H1 (cell line): ENCODE measurements around the gene HSD11B1. TPM values are rescaled to one million over a fixed set of nuclear protein-coding genes. Genes with fewer than 3 reads are reported as not detected.

Source experiments
- CTCF ChIA-PET: fragments of 300-600 bp; sonication (Branson Sonifier 250); formaldehyde crosslinking; loops from one replicate; lab custom pipeline; 2021; ENCODE audit not compliant: partially characterized antibody; lab: Charles Lee
- POLR2A ChIA-PET: fragments of 300-600 bp; sonication (Branson Sonifier 250); formaldehyde crosslinking; loops from one replicate; lab custom pipeline; 2021; ENCODE audit warnings: inconsistent platforms; ENCODE audit not compliant: partially characterized antibody; lab: Charles Lee
- DNase-seq, 2 experiments: peaks; one replicate each; pipeline versions ENCODE4 v3.0.0 to v3.0.0-alpha.2; 2010 to 2022; ENCODE audit warnings: low spot score in 2 of 2, low read depth in 1 of 2, mixed read lengths in 1 of 2
- FAIRE-seq: peaks from 2 replicates; lab custom pipeline; 2011; peaks lifted over from hg19 to GRCh38; lab: Jason Lieb, UNC
- H2AFZ ChIP-seq: 2 replicates; pipeline ENCODE4 v1.8.1; 2012; ENCODE audit warnings: low read length, inconsistent platforms
- H2AK5ac ChIP-seq: 2 replicates; pipeline ENCODE4 v1.6.1; 2013; ENCODE audit warnings: low read depth, low read length
- H2BK120ac ChIP-seq: replicated peaks from 2 replicates; pipeline ENCODE3; 2013; ENCODE audit warnings: low read depth, low read length, inconsistent platforms
- H2BK12ac ChIP-seq: 2 replicates; pipeline ENCODE4 v1.6.1; 2013; ENCODE audit warnings: low read depth, low read length
- H2BK15ac ChIP-seq: 2 replicates; pipeline ENCODE4 v1.6.1; 2013; ENCODE audit warnings: low read length
- H2BK20ac ChIP-seq: 2 replicates; pipeline ENCODE4 v1.6.1; 2013; ENCODE audit warnings: low read length
- H2BK5ac ChIP-seq: 2 replicates; pipeline ENCODE4 v1.6.1; 2013; ENCODE audit warnings: low read depth, low read length
- H3K14ac ChIP-seq: 2 replicates; pipeline ENCODE4 v1.6.1; 2013; ENCODE audit warnings: inconsistent platforms; ENCODE audit not compliant: insufficient read length
- H3K18ac ChIP-seq: 2 replicates; pipeline ENCODE4 v1.6.1; 2013; ENCODE audit warnings: low read length; ENCODE audit errors: extremely low read depth
- H3K23ac ChIP-seq: 2 replicates; pipeline ENCODE4 v1.6.1; 2013; ENCODE audit warnings: inconsistent platforms; ENCODE audit not compliant: insufficient read length
- H3K23me2 ChIP-seq: 2 replicates; pipeline ENCODE4 v1.6.1; 2013; ENCODE audit warnings: low read depth, low read length
- H3K27ac ChIP-seq: 2 replicates; pipeline ENCODE4 v1.6.1; 2011; ENCODE audit warnings: low read depth, low read length, inconsistent platforms
- H3K27me3 ChIP-seq, 4 experiments: replicated peaks in 1 of 4; 1 replicate in 1 of 4; 2 replicates in 3 of 4; pipeline versions ENCODE4 v1.6.1 to v1.8.1; 2011 to 2013; ENCODE audit warnings: low read length in 3 of 4, mild to moderate bottlenecking in 3 of 4, inconsistent platforms in 2 of 4, mixed read lengths in 2 of 4, moderate library complexity in 1 of 4; ENCODE audit not compliant: control insufficient read depth in 3 of 4, insufficient read depth in 3 of 4; ENCODE audit errors: extremely low read depth in 1 of 4
- H3K36me3 ChIP-seq, 4 experiments: 2 replicates each; pipeline versions ENCODE4 v1.6.1 to v1.8.1; 2011 to 2013; ENCODE audit warnings: mild to moderate bottlenecking in 4 of 4, low read length in 3 of 4, moderate library complexity in 2 of 4, control low read depth in 1 of 4, inconsistent platforms in 1 of 4; ENCODE audit not compliant: insufficient read depth in 4 of 4, control insufficient read depth in 2 of 4
- H3K4ac ChIP-seq: replicated peaks from 2 replicates; pipeline ENCODE3; 2013; ENCODE audit warnings: low read length, low read depth, mixed read lengths, inconsistent platforms; ENCODE audit not compliant: insufficient read length
- H3K4me1 ChIP-seq, 4 experiments: replicated peaks in 1 of 4; 1 replicate in 1 of 4; 2 replicates in 3 of 4; pipeline versions ENCODE4 v1.6.1 to v1.8.1; 2011 to 2013; ENCODE audit warnings: low read length in 3 of 4, inconsistent platforms in 2 of 4, mixed read lengths in 1 of 4; ENCODE audit not compliant: insufficient read depth in 4 of 4, control insufficient read depth in 3 of 4
- H3K4me2 ChIP-seq, 2 experiments: 2 replicates each; pipeline versions ENCODE4 v1.6.1 to v1.8.1; 2011 to 2013; ENCODE audit warnings: low read depth in 2 of 2, low read length in 2 of 2, control low read depth in 1 of 2, inconsistent platforms in 1 of 2, mild to moderate bottlenecking in 1 of 2; ENCODE audit not compliant: insufficient read depth in 1 of 2
- H3K4me3 ChIP-seq, 4 experiments: fragments of 200-600, 300-600 bp in 1 of 4; sonication (generic), shearing (Covaris generic), sonication (Bioruptor Twin) in 1 of 4; 2 replicates each; pipeline versions ENCODE4 v1.5.1 to v1.8.1; 2011 to 2016; ENCODE audit warnings: low read length in 4 of 4, low read depth in 3 of 4, control low read depth in 2 of 4, inconsistent platforms in 2 of 4, mild to moderate bottlenecking in 2 of 4, mixed read lengths in 1 of 4, moderate library complexity in 1 of 4; ENCODE audit not compliant: insufficient read depth in 2 of 4; ENCODE audit errors: extremely low read depth in 1 of 4
- H3K56ac ChIP-seq: replicated peaks from 2 replicates; pipeline ENCODE3; 2013; ENCODE audit warnings: low read depth, mild to moderate bottlenecking, mixed read lengths, low read length, inconsistent platforms; ENCODE audit not compliant: insufficient read length
- H3K79me1 ChIP-seq: 2 replicates; pipeline ENCODE4 v1.6.1; 2013; ENCODE audit warnings: low read depth, low read length, control low read depth
- H3K79me2 ChIP-seq, 2 experiments: 2 replicates each; pipeline versions ENCODE4 v1.6.1 to v1.8.1; 2012 to 2013; ENCODE audit warnings: low read length in 2 of 2, mild to moderate bottlenecking in 2 of 2, inconsistent platforms in 1 of 2; ENCODE audit not compliant: insufficient read depth in 2 of 2, control insufficient read depth in 1 of 2
- H3K9ac ChIP-seq, 4 experiments: replicated peaks in 1 of 4; 1 replicate in 1 of 4; 2 replicates in 3 of 4; pipeline versions ENCODE4 v1.6.1 to v1.8.1; 2011 to 2013; ENCODE audit warnings: low read depth in 3 of 4, low read length in 3 of 4, control low read depth in 2 of 4, mild to moderate bottlenecking in 2 of 4, moderate library complexity in 2 of 4, inconsistent platforms in 1 of 4; ENCODE audit errors: extremely low read depth in 1 of 4
- H3K9me3 ChIP-seq, 2 experiments: 2 replicates each; pipeline versions ENCODE4 v1.6.1 to v1.8.1; 2012 to 2013; ENCODE audit warnings: mild to moderate bottlenecking in 2 of 2, moderate library complexity in 2 of 2, control low read depth in 1 of 2, inconsistent platforms in 1 of 2, low read depth in 1 of 2, low read length in 1 of 2, mixed read lengths in 1 of 2; ENCODE audit not compliant: insufficient read depth in 2 of 2
- H4K20me1 ChIP-seq, 2 experiments: replicated peaks in 1 of 2; 2 replicates each; pipeline versions ENCODE3 to v1.8.1; 2011 to 2013; ENCODE audit warnings: inconsistent platforms in 2 of 2, low read length in 2 of 2, mild to moderate bottlenecking in 1 of 2; ENCODE audit not compliant: insufficient read depth in 2 of 2, control insufficient read depth in 1 of 2
- H4K5ac ChIP-seq: 2 replicates; pipeline ENCODE4 v1.6.1; 2013; ENCODE audit warnings: low read length, low read depth, mixed read lengths, inconsistent platforms; ENCODE audit not compliant: insufficient read length
- H4K8ac ChIP-seq: 2 replicates; pipeline ENCODE4 v1.8.0; 2013; ENCODE audit warnings: mild to moderate bottlenecking, moderate library complexity, low read length, inconsistent platforms; ENCODE audit not compliant: insufficient read depth; ENCODE audit errors: extremely low read depth
- H4K91ac ChIP-seq: replicated peaks from 2 replicates; pipeline ENCODE3; 2013; ENCODE audit warnings: low read length, mixed read lengths, inconsistent platforms; ENCODE audit not compliant: insufficient read length
- BACH1 ChIP-seq: IDR thresholded peaks from 2 replicates; pipeline ENCODE4 v1.6.1; 2012; ENCODE audit warnings: low read length, improper control_type of control experiment
- EZH2 ChIP-seq: fragments of 200-600 bp; sonication (generic); IDR thresholded peaks from 2 replicates; pipeline ENCODE4 v1.7.1; 2012; ENCODE audit warnings: low read depth, mild to moderate bottlenecking, moderate library complexity, low read length, inconsistent platforms; ENCODE audit not compliant: severe bottlenecking
- JUN ChIP-seq: IDR thresholded peaks from 2 replicates; pipeline ENCODE4 v1.6.1; 2011; ENCODE audit warnings: low read depth, mild to moderate bottlenecking, improper control_type of control experiment, low read length
- WGBS, 2 experiments: shearing (Covaris generic) in 1 of 2; methylation state at CpG; one replicate each; pipeline versions ENCODE4 v1.1.6 to v1.1.7; 2013 to 2015; ENCODE audit warnings: low lambda C conversion rate in 2 of 2, mixed read lengths in 2 of 2, inconsistent platforms in 1 of 2, low coverage in 1 of 2, missing lambda C conversion rate in 1 of 2; ENCODE audit not compliant: insufficient replicate concordance in 2 of 2, insufficient coverage in 1 of 2, insufficient read length in 1 of 2; ENCODE audit errors: extremely low coverage in 1 of 2, missing lambda C conversion rate in 1 of 2; 5-methylcytosine and 5-hydroxymethylcytosine counted together
- polyA plus RNA-seq, 7 experiments: library from polyadenylated mRNA; depleted of rRNA in 3 of 7; stranded (reverse) in 5 of 7; unstranded in 2 of 7; fragments of >200 nt in 5 of 7; fragments of 200-250 nt in 2 of 7; gene quantifications; 1 replicate in 5 of 7; 2 replicates in 1 of 7; 4 replicates in 1 of 7; pipeline versions ENCODE4 v1.2.1 to v1.2.3, GENCODE V29; 2011 to 2013; ENCODE audit warnings: missing spikeins in 2 of 7, mixed read lengths in 2 of 7
- total RNA-seq: library from RNA; stranded (reverse); fragmentation: NEBNext Ultra II Directional; extraction: Animal tissue kit (Norgen Biotek cat#: 25700); gene quantifications from 2 replicates; pipeline ENCODE4 v1.2.1, GENCODE V29; 2021

Gene HSD11B1
- total and polyA plus RNA-seq, 2 of the 8 experiments (the other 6 are each of a cell fraction or from before 2014, with no cell fraction given): not detected

DNA sequence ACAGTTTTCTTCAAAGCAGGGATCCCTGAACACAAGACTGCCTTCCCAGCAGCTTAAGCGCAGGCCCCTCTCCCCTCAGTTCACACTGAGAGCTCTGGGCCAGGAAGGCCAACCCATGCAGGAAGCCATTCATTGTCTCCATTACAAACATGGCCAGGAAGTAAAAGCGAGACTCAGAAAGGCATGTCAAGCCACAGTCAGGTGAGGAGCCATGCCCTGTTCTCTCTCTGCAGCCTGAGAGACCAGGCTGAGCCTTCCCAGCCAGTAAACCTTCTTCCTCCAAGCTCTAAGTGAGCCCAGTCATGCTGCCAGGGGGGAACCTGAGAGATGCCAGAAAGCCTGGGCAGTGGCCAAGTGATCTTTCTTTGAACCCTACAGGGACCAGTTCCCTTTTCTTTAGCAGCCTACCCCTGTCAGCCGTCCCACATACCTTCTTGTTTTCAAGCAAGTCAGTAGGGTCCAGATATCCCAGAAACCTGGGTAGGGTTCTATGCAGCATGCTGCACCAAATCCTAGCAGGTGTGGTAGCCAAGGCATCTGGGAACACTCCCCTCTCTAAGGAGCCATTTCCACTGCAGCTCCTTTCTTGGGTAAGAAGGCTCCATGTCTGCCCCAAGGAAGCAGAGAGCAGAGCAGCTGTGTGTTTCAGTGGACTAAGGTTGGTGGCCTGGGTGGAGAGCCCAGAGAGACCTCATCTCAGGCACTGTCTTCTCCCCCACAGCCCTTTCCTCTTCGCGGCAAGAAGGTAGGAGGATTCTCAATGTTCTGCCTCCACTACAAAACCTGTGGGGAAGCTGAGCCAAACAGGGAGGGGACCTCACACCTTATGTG, 52.2 kb downstream of the HSD11B1 start:
- H3K4me3 ChIP-seq: no peak overlapping the region
- no peak overlapping the region for H3K9ac ChIP-seq
- no peaks in the 10 kb centered on the region for H4K20me1 ChIP-seq
- no peak overlapping the region for H4K5ac ChIP-seq
- no peak overlapping the region for H3K14ac ChIP-seq
- WGBS, 2 experiments: 78% methylated on average over 5 of the region's 5 CpGs; no CpG with 5 or more reads in 1 of the 2 experiments
- no peaks in the 10 kb centered on the region for H3K9me3 ChIP-seq
- H2BK20ac ChIP-seq: no peak overlapping the region
- no peaks in the 10 kb centered on the region for H3K4me1 ChIP-seq
- H3K79me2 ChIP-seq: no peaks in the 10 kb centered on the region
- no peak overlapping the region for H2BK5ac ChIP-seq
- CTCF ChIA-PET: interaction anchor here (0.8 to 4.4 kb wide), 5 partner anchors 8 to 103 kb away, joined by 3 to 22 read pairs (median 3); no protein-coding TSS in a partner anchor
- no peak overlapping the region for H2BK120ac ChIP-seq
- H4K91ac ChIP-seq: no peak overlapping the region
- no peaks in the 10 kb centered on the region for H3K23me2 ChIP-seq
- no peak for FAIRE-seq
- H2BK15ac ChIP-seq: no peak overlapping the region
- H3K23ac ChIP-seq: no peak overlapping the region
- no peaks in the 10 kb centered on the region for H3K36me3 ChIP-seq
- POLR2A ChIA-PET: no interaction called here
- no peak overlapping the region for H3K4ac ChIP-seq
- no peak overlapping the region for H3K56ac ChIP-seq
- no peak overlapping the region for H2AFZ ChIP-seq
- H2BK12ac ChIP-seq: no peak overlapping the region
- TF ChIP-seq JUN (no peak), EZH2 (no peak), BACH1 (no peak)
- H2AK5ac ChIP-seq: no peak overlapping the region
- H3K4me2 ChIP-seq: no peak overlapping the region
- no peak overlapping the region for H3K18ac ChIP-seq
- H4K8ac ChIP-seq: no peak overlapping the region
- DNase-seq: no peak
- H3K27ac ChIP-seq: no peak overlapping the region
- H3K79me1 ChIP-seq: no peaks in the 10 kb centered on the region
- peaks cover 0 to 3% (median 0%) of the 10 kb centered on the region in 4 experiments; a peak in 1 of 7 replicates for H3K27me3 ChIP-seq
